Glutamatergic neuron (in vitro differentiated cells): ENCODE results near the gene IRF2. TPM values are rescaled to one million over a fixed set of nuclear protein-coding genes. Genes with fewer than 3 reads are reported as not detected.

Experiments used
- DNase-seq: peaks from one replicate; pipeline ENCODE4 v3.0.0; 2022
- H3K27ac Mint-ChIP-seq: one replicate; pipeline ENCODE4 v1.8.0; 2020; ENCODE audit warnings: mild to moderate bottlenecking, mixed read lengths, inconsistent platforms; ENCODE audit not compliant: unreplicated experiment
- H3K27me3 Mint-ChIP-seq: one replicate; pipeline ENCODE4 v1.8.0; 2020; ENCODE audit warnings: mild to moderate bottlenecking, moderate library complexity, mixed read lengths, inconsistent platforms; ENCODE audit not compliant: unreplicated experiment
- H3K36me3 Mint-ChIP-seq: one replicate; pipeline ENCODE4 v1.8.0; 2020; ENCODE audit warnings: mild to moderate bottlenecking, mixed read lengths, inconsistent platforms; ENCODE audit not compliant: unreplicated experiment
- H3K4me1 Mint-ChIP-seq: one replicate; pipeline ENCODE4 v1.8.0; 2020; ENCODE audit warnings: mild to moderate bottlenecking, low read depth, mixed read lengths, inconsistent platforms; ENCODE audit not compliant: unreplicated experiment
- H3K4me3 Mint-ChIP-seq: one replicate; pipeline ENCODE4 v1.8.0; 2020; ENCODE audit warnings: mild to moderate bottlenecking, mixed read lengths, inconsistent platforms; ENCODE audit not compliant: unreplicated experiment
- H3K9me3 Mint-ChIP-seq: one replicate; pipeline ENCODE4 v1.8.0; 2020; ENCODE audit warnings: mild to moderate bottlenecking, moderate library complexity, mixed read lengths, inconsistent platforms; ENCODE audit not compliant: unreplicated experiment
- total RNA-seq: library from RNA; stranded (reverse); fragmentation: NEBNext Ultra II Directional; extraction: Animal tissue kit (Norgen Biotek cat#: 25700); gene quantifications from one replicate; pipeline ENCODE4 v1.2.1, GENCODE V29; 2021; ENCODE audit not compliant: unreplicated experiment
- TF ChIP-seq, protein P1 (sequence below): fragments of 200-600 bp; sonication (generic); IDR thresholded peaks from one replicate; pipeline ENCODE4 v1.5.0; 2021; ENCODE audit not compliant: partially characterized antibody, unreplicated experiment

The IRF2 gene
- total RNA-seq, 1 donor from 2014 or later: 7.4 TPM

DNA sequence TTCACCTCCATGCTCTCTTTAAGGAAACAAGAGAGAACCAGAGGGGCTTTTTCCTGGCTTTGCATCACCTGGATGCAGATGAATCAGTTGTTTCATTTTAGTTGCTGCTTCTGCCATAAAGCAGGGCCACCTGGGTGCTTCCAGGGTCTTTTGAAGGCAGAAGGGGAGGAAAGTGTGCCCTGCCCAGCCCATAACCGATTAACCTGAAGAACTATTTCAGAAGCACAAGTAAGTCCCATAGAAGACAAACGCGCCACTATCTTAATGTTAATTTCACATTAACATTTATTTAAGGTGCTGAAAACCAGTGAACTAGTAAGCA, 32.1 kb downstream of the IRF2 start:
- Mint-ChIP-seq H3K27ac (no peak overlapping the region), H3K27me3 (peaks cover 3% of the 10 kb centered on the region), H3K4me3 (no peak overlapping the region), H3K4me1 (peaks cover 21% of the 10 kb centered on the region), H3K9me3 (peaks cover 5% of the 10 kb centered on the region), H3K36me3 (no peaks in the 10 kb centered on the region)
- TF ChIP-seq, protein P1, sequence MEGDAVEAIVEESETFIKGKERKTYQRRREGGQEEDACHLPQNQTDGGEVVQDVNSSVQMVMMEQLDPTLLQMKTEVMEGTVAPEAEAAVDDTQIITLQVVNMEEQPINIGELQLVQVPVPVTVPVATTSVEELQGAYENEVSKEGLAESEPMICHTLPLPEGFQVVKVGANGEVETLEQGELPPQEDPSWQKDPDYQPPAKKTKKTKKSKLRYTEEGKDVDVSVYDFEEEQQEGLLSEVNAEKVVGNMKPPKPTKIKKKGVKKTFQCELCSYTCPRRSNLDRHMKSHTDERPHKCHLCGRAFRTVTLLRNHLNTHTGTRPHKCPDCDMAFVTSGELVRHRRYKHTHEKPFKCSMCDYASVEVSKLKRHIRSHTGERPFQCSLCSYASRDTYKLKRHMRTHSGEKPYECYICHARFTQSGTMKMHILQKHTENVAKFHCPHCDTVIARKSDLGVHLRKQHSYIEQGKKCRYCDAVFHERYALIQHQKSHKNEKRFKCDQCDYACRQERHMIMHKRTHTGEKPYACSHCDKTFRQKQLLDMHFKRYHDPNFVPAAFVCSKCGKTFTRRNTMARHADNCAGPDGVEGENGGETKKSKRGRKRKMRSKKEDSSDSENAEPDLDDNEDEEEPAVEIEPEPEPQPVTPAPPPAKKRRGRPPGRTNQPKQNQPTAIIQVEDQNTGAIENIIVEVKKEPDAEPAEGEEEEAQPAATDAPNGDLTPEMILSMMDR: no peak
- DNase-seq: no peak

DNA sequence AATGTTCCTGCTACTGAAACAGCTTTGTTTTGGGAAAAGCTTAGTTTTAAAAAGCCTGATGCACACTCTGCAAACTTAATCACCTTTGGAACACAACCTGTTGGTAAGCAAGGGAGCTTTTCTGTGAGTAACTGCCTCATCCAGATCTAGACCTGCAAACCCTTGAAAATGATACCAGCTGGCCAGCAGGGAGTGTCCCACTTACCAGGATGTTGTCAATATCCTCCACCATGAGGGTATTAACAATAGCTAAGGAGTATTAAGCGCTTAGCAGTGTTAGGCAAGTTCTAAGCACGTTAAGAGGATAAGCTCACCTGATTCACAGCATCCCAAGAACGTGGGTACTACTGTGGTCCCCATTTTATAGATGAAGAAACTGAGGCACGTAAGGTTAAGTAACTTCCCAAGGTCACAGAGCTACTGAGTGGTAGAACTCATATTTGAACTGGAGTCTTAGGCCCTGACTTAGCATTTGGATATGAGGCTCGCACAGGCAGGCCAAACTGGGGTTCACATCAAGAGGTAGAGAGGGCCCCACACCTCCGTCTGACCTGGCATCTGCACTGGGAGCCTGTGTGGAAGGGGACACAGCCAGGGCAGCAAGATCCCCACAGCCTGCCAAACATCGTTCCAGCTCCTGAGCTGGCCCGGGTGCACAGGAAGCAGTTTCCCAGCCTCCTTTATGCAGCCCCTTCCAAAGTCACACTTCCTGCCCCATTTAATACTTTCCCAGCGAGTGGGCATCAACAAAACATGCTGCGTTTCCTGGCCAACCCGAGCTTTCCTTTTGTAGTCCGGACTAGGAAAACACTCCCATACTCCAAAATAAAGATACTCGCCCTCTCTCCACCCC, 32.7 kb downstream of the IRF2 start:
- peaks cover 3% of the 10 kb centered on the region for H3K27me3 Mint-ChIP-seq
- no peak overlapping the region for H3K27ac Mint-ChIP-seq
- peaks cover 21% of the 10 kb centered on the region for H3K4me1 Mint-ChIP-seq
- H3K9me3 Mint-ChIP-seq: peaks cover 5% of the 10 kb centered on the region
- DNase-seq: no peak
- TF ChIP-seq, protein P1: no peak
- H3K36me3 Mint-ChIP-seq: no peaks in the 10 kb centered on the region
- no peak overlapping the region for H3K4me3 Mint-ChIP-seq

DNA sequence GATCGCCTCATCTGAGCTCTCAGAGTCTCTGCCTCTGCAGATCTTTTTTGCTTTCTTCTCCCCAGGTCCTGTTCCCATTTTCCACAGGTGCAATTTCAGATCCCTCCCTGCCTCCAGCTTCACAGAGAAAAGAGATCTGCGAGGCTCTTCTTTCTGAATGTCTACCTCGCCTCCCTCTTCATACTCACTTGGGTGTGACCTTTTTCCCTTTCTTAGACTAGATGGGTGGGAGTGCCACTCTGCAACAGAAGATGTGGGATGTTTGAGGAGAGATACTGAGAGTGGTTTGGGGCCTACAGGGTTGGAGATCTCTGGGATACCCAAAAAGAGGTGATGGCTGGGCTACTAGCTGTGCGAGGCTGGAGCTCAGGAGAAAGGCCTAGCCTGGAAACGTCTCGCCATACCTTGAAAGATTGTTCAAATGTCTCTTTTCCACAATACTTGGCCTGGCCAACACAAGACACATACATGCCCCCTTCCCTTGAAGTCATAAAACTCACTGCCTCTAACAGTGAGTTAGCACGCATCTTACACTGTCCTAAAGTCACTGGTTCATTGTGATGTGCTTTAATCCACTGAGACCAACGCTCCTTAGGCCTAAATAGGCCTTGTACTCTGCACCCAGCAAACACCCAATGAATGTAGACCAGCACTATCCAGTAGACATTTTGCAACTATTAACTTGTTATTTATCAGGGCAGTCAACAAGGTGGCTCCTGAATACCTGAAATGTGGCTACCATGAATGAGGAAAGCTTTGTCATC, 33.6 kb downstream of the IRF2 start:
- H3K36me3 Mint-ChIP-seq: no peaks in the 10 kb centered on the region
- peaks cover 5% of the 10 kb centered on the region for H3K9me3 Mint-ChIP-seq
- H3K4me1 Mint-ChIP-seq: peaks cover 21% of the 10 kb centered on the region

DNA sequence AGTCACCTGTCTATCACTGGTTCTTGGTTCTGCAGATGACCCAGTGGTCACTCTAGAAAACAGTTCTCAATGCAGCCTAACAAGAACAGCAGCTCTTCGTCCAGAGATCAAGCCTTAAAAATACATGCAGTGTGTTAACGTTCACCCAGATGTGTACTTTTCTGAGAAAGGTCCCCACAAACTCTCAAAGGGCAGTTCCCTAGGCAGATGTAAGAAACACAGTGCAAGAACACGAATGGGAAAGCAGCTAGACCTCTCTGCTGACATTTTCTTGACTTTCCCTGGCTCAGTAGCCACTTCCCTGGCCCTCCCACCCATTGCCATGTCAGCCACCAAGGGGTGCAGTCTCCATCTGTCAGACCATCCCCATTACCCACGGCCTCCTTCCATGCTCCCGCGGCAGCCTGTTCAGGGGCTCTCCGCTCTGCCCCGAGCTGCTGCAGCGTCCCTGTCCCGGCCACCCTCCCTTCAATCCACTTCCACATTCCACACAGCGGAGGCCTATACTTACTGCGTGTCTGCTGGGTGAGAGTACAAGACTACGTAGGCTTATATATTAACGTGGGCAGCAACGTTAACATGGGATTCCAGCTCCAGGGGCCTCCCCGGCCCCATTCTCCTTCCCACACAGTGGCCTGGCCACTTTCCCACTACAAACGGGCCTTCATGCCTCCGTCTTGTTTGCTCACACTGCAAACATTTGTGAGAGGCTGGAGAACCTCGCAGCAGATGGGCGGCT, 34.3 kb downstream of the IRF2 start:
- DNase-seq: no peak
- H3K36me3 Mint-ChIP-seq: no peaks in the 10 kb centered on the region
- no peak overlapping the region for H3K4me3 Mint-ChIP-seq
- peaks cover 5% of the 10 kb centered on the region for H3K9me3 Mint-ChIP-seq
- peaks cover 21% of the 10 kb centered on the region for H3K4me1 Mint-ChIP-seq
- H3K27ac Mint-ChIP-seq: no peak overlapping the region
- TF ChIP-seq, protein P1: no peak
- peaks cover 3% of the 10 kb centered on the region for H3K27me3 Mint-ChIP-seq

More for the DNA sequence above, 33.6 kb downstream of the IRF2 start:
- TF ChIP-seq, protein P1: no peak
- Mint-ChIP-seq H3K4me3 (no peak overlapping the region), H3K27me3 (peaks cover 3% of the 10 kb centered on the region), H3K27ac (no peak overlapping the region)
- DNase-seq: no peak
